ENCODE results near the gene ABCA2.

Gene ABCA2

DNA sequence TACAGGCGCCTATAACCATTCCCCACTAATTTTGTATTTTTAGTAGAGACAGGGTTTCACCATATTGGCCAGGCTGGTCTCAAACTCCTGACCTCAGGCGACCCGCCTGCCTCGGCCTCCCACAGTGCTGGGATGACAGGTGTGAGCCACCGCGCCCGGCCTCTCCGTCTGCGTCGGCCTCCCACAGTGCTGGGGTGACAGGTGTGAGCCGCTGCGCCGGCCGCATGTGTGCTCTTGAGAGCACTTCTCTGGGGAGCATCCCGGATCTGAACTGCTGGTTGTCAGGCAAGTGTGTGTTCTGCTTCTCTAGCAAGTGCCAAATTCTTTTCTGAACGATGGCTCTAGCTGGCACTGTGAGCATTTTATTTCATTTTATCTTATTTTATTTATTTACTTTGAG lies 29.5 kb upstream of the ABCA2 start:
- TF ChIP-seq, protein P1, sequence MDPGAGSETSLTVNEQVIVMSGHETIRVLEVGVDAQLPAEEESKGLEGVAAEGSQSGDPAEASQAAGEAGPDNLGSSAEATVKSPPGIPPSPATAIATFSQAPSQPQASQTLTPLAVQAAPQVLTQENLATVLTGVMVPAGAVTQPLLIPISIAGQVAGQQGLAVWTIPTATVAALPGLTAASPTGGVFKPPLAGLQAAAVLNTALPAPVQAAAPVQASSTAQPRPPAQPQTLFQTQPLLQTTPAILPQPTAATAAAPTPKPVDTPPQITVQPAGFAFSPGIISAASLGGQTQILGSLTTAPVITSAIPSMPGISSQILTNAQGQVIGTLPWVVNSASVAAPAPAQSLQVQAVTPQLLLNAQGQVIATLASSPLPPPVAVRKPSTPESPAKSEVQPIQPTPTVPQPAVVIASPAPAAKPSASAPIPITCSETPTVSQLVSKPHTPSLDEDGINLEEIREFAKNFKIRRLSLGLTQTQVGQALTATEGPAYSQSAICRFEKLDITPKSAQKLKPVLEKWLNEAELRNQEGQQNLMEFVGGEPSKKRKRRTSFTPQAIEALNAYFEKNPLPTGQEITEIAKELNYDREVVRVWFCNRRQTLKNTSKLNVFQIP (CRISPR knock-in tag; IDR thresholded peaks at IDR 0.05; ENCODE audit: borderline replicate concordance, low read depth), result no peak
- no peak for TF ChIP-seq ZNF565 (CRISPR knock-in tag; conservative IDR thresholded peaks at IDR 0.05; ENCODE audit: low read depth)
- TF ChIP-seq OSR1 (CRISPR knock-in tag; IDR thresholded peaks at IDR 0.05), result no peak
- TF ChIP-seq RARB (CRISPR knock-in tag; IDR thresholded peaks at IDR 0.05), result no peak
- no peak for TF ChIP-seq ZNF70 (CRISPR knock-in tag; IDR thresholded peaks at IDR 0.05)
- ATAC-seq, result no peak

DNA sequence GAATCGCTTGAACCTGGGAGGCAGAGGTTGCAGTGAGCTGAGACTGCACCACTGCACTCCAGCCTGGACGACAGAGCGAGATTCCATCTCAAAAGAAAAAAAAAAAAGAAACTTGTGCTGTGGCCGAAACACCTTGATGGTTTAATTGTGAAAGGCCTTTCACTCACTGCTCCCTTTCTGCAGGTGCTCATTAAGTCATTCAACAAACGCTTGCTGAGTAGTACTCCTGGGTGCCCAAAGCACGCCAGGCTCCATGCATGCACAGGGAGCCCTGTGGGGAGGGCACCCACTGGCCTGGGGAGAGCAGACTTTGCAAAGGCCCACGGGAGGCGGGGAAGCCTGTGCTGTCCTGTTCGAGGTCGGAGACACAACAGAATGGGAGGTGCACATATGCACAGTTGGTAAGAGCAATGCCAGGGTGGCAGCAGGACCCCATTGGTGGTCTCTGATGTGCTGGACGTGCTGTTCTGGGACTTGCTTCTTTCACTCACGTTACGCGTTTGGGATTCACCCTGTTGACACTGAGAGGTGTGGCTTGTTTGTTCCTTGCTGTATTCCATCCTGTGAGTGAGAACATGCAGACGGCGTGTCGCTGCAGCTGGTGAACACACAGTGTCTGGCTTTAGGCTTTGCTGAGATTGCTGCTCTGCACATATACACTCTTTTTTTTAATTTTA lies 28.8 kb upstream of the ABCA2 start:
- TF ChIP-seq PPARA (CRISPR knock-in tag; IDR thresholded peaks at IDR 0.05; ENCODE audit: borderline replicate concordance), result no peak
- no peak for TF ChIP-seq ZNF8 (CRISPR knock-in tag; IDR thresholded peaks at IDR 0.05)
- no peak for ATAC-seq

DNA sequence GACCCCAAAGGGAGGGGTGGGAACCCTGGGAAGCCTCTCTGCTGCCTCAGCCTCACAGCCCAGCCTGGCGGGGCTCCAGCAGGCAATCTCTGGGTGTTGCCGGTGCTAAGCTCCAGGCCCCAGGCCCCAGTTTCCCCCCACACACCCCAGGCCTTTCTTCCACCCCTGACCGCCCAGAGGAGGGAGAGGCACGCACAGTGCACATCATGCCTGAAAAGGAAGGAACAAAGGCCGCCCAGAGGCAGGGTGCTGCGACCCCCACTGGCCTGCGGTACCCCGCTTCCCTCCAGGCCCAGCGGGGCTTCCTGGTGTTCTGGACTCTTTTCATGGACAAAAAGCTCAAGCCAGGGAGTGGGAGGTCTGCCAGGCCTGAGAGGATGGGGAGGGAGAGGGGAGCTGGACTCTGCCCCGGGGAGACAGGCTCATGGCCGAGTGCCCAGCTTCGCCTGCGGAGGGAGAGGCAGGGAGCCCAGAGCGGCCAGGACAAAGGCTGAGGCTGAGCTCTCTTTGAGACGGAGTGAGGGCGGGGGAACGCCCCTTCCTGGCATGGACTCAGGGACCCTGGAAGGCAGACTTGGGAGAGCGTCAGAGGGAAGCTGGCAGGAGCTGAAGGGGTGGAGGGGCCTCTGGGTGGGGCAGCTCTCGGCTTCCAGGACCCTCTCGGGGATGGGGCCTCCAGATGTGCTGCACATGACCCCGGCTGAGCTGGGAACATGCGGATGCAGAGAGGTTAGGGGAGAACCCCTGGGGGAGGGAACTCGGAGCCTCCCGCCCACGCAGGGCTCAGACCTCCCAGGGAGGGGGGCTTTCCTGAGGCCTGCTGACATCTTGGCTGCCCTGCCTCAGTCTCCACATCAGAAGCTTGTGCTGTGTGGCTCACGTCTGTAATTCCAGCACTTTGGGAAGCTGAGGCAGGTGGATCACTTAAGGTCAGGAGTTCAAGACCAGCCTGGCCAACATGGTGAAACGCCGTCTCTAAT lies 27.6 kb upstream of the ABCA2 start:
- peak; percentile 94 for ATAC-seq
- TF ChIP-seq, protein P2, sequence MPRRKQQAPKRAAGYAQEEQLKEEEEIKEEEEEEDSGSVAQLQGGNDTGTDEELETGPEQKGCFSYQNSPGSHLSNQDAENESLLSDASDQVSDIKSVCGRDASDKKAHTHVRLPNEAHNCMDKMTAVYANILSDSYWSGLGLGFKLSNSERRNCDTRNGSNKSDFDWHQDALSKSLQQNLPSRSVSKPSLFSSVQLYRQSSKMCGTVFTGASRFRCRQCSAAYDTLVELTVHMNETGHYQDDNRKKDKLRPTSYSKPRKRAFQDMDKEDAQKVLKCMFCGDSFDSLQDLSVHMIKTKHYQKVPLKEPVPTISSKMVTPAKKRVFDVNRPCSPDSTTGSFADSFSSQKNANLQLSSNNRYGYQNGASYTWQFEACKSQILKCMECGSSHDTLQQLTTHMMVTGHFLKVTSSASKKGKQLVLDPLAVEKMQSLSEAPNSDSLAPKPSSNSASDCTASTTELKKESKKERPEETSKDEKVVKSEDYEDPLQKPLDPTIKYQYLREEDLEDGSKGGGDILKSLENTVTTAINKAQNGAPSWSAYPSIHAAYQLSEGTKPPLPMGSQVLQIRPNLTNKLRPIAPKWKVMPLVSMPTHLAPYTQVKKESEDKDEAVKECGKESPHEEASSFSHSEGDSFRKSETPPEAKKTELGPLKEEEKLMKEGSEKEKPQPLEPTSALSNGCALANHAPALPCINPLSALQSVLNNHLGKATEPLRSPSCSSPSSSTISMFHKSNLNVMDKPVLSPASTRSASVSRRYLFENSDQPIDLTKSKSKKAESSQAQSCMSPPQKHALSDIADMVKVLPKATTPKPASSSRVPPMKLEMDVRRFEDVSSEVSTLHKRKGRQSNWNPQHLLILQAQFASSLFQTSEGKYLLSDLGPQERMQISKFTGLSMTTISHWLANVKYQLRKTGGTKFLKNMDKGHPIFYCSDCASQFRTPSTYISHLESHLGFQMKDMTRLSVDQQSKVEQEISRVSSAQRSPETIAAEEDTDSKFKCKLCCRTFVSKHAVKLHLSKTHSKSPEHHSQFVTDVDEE (CRISPR knock-in tag; IDR thresholded peaks at IDR 0.05), result peak; percentile 71; the same call in 1 of the 2 replicates
- TF ChIP-seq OSR1 (CRISPR knock-in tag; IDR thresholded peaks at IDR 0.05) (no peak), ARNTL (CRISPR knock-in tag; IDR thresholded peaks at IDR 0.05; ENCODE audit: borderline replicate concordance, low read depth) (no peak), ESRRG (CRISPR knock-in tag; IDR thresholded peaks at IDR 0.05) (no peak), SNAI2 (CRISPR knock-in tag; IDR thresholded peaks at IDR 0.05) (no peak), GLIS3 (CRISPR knock-in tag; IDR thresholded peaks at IDR 0.05) (no peak)

DNA sequence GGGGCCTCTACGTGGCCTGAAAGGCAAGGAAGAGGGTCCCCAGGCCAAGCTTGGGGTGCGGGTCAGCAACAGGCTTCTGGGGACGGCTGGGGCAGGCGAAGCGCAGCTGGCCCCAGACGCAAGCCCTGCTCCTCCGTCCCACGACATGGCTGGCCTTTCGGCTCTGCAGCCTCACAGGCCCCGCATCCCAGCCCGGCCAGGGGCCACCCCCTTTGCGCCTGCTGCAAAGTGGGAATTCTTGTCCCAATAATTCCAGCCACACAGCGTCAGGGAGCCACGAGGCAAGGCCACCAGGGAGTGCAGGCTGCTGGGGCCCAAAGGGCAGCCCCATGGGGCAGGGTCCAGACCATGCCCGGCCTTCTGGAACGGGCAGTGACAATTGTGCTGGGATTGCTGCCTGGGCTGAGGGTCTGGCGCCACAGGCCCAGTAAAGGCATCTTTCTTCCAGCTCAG lies 26.9 kb upstream of the ABCA2 start:
- TF ChIP-seq PPARA (CRISPR knock-in tag; IDR thresholded peaks at IDR 0.05; ENCODE audit: borderline replicate concordance) (no peak), ZFP3 (CRISPR knock-in tag; IDR thresholded peaks at IDR 0.05) (no peak), GLIS3 (CRISPR knock-in tag; IDR thresholded peaks at IDR 0.05) (no peak), ISL1 (CRISPR knock-in tag; IDR thresholded peaks at IDR 0.05) (no peak), CSDC2 (CRISPR knock-in tag; IDR thresholded peaks at IDR 0.05) (no peak), ZNF8 (CRISPR knock-in tag; IDR thresholded peaks at IDR 0.05) (no peak), SNAI2 (CRISPR knock-in tag; IDR thresholded peaks at IDR 0.05) (no peak), BACH2 (CRISPR knock-in tag; IDR thresholded peaks at IDR 0.05; ENCODE audit: borderline replicate concordance) (no peak), TCF4 (CRISPR knock-in tag; IDR thresholded peaks at IDR 0.05; ENCODE audit: borderline replicate concordance) (no peak), ESRRG (CRISPR knock-in tag; IDR thresholded peaks at IDR 0.05) (no peak), ARNTL (CRISPR knock-in tag; IDR thresholded peaks at IDR 0.05; ENCODE audit: borderline replicate concordance, low read depth) (no peak), OSR1 (CRISPR knock-in tag; IDR thresholded peaks at IDR 0.05) (no peak), ZNF565 (CRISPR knock-in tag; conservative IDR thresholded peaks at IDR 0.05; ENCODE audit: low read depth) (no peak), TOX (CRISPR knock-in tag; IDR thresholded peaks at IDR 0.05; ENCODE audit: borderline replicate concordance) (no peak)
- TF ChIP-seq, protein P3, sequence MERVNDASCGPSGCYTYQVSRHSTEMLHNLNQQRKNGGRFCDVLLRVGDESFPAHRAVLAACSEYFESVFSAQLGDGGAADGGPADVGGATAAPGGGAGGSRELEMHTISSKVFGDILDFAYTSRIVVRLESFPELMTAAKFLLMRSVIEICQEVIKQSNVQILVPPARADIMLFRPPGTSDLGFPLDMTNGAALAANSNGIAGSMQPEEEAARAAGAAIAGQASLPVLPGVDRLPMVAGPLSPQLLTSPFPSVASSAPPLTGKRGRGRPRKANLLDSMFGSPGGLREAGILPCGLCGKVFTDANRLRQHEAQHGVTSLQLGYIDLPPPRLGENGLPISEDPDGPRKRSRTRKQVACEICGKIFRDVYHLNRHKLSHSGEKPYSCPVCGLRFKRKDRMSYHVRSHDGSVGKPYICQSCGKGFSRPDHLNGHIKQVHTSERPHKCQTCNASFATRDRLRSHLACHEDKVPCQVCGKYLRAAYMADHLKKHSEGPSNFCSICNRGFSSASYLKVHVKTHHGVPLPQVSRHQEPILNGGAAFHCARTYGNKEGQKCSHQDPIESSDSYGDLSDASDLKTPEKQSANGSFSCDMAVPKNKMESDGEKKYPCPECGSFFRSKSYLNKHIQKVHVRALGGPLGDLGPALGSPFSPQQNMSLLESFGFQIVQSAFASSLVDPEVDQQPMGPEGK (CRISPR knock-in tag; IDR thresholded peaks at IDR 0.05; ENCODE audit: borderline replicate concordance), result no peak
- TF ChIP-seq, protein P4, sequence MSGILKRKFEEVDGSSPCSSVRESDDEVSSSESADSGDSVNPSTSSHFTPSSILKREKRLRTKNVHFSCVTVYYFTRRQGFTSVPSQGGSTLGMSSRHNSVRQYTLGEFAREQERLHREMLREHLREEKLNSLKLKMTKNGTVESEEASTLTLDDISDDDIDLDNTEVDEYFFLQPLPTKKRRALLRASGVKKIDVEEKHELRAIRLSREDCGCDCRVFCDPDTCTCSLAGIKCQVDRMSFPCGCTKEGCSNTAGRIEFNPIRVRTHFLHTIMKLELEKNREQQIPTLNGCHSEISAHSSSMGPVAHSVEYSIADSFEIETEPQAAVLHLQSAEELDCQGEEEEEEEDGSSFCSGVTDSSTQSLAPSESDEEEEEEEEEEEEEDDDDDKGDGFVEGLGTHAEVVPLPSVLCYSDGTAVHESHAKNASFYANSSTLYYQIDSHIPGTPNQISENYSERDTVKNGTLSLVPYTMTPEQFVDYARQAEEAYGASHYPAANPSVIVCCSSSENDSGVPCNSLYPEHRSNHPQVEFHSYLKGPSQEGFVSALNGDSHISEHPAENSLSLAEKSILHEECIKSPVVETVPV (CRISPR knock-in tag; IDR thresholded peaks at IDR 0.05), result no peak
- TF ChIP-seq, protein P2 (CRISPR knock-in tag; IDR thresholded peaks at IDR 0.05), result no peak
- peak; percentile 17; the same call in 2 of the 3 replicates for ATAC-seq

Data from SK-N-SH treated with all-trans-retinoic acid at 6 μM for 48 hours (cell line).